HG03095 (cell line): ENCODE results near the gene NCKAP5.

ENCODE experiments used
- ATAC-seq: cut with Tn5 transposase; IDR thresholded peaks from one replicate; pipeline ENCODE4 v1.9.1; 2021; ENCODE audit warnings: moderate library complexity; ENCODE audit not compliant: unreplicated experiment

NCKAP5 gene

GRCh38 chr2:132975193-132976105 lies 592.8 kb downstream of the NCKAP5 start:
- ATAC-seq: no peak

GRCh38 chr2:132974467-132975095 lies 593.7 kb downstream of the NCKAP5 start:
- no peak for ATAC-seq

GRCh38 chr2:132971310-132972061 lies 596.8 kb downstream of the NCKAP5 start:
- no peak for ATAC-seq

- no peak for ATAC-seq
Measured at GRCh38 chr2:132969371-132969985, 598.8 kb downstream of the NCKAP5 start.

GRCh38 chr2:132965460-132965859 lies 602.8 kb downstream of the NCKAP5 start:
- no peak for ATAC-seq

- ATAC-seq: no peak
Measured at GRCh38 chr2:132963161-132963560, 605.1 kb downstream of the NCKAP5 start.

GRCh38 chr2:132958887-132959286 lies 609.4 kb downstream of the NCKAP5 start:
- no peak for ATAC-seq

- no peak for ATAC-seq
Measured at GRCh38 chr2:132955871-132956615, 612.2 kb downstream of the NCKAP5 start.

GRCh38 chr2:132953771-132954170 lies 614.5 kb downstream of the NCKAP5 start:
- peak; percentile 86 for ATAC-seq

- ATAC-seq: no peak
Measured at GRCh38 chr2:132951008-132951714, 617.1 kb downstream of the NCKAP5 start.

- peak; percentile 51 for ATAC-seq
Measured at GRCh38 chr2:132949108-132949507, 619.2 kb downstream of the NCKAP5 start.

GRCh38 chr2:132948211-132948610 lies 620.1 kb downstream of the NCKAP5 start:
- ATAC-seq: no peak

- no peak for ATAC-seq
Measured at GRCh38 chr2:132943829-132944228, 624.4 kb downstream of the NCKAP5 start.

GRCh38 chr2:132941296-132942020 lies 626.8 kb downstream of the NCKAP5 start:
- ATAC-seq: no peak

- ATAC-seq: no peak
Measured at GRCh38 chr2:132937629-132938028, 630.6 kb downstream of the NCKAP5 start.

GRCh38 chr2:132936791-132937190 lies 631.5 kb downstream of the NCKAP5 start:
- ATAC-seq: peak; percentile 83

GRCh38 chr2:132936261-132936660 lies 632.0 kb downstream of the NCKAP5 start:
- no peak for ATAC-seq

GRCh38 chr2:132929786-132930185 lies 638.5 kb downstream of the NCKAP5 start:
- no peak for ATAC-seq

GRCh38 chr2:132923787-132924186 lies 644.5 kb downstream of the NCKAP5 start:
- no peak for ATAC-seq
